ENCODE data around the gene NR2E3. TPM values are rescaled to one million over a fixed set of nuclear protein-coding genes. Genes with fewer than 3 reads are reported as not detected.

NR2E3 gene
- 0.79 TPM for total RNA-seq

- no peak for DNase-seq
These were observed at the start of gene NR2E3 for GRCh38 chr15:71810256-71811035. NR2E3 (plus strand) TSS chr15:71810554; CDS start chr15:71810744, 190 bp downstream.

GRCh38 chr15:71760852-71761251 is 49.5 kb upstream of the NR2E3 start:
- no peak for DNase-seq

DNA sequence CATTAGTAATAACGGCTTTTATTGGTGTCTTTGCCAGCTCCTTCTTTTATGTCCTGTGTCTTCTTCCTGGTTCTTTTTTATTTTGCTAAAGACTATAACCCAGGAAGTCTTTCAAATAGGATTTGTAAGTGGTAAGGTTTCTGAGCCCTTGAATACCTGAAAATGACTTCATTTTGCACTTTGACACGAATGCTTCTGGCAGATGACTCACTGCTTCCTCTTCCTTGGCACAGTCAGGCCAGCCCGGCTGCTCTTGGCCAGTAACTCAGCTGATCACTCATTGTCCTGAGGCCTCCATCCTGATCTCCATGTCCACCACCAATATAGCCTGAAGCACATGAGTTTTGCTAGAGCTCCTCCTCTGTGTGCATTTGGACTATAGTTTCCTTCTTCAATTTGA is 48.7 kb upstream of the NR2E3 start:
- DNase-seq, result no peak

- no peak for DNase-seq
These were observed 42.2 kb upstream of the NR2E3 start for GRCh38 chr15:71768184-71768583.

GRCh38 chr15:71773206-71773859 is 37.0 kb upstream of the NR2E3 start:
- no peak for DNase-seq

- DNase-seq, result no peak
These were observed 34.5 kb upstream of the NR2E3 start for GRCh38 chr15:71775856-71776255.

GRCh38 chr15:71776304-71776703 is 34.0 kb upstream of the NR2E3 start:
- DNase-seq, result no peak

DNA sequence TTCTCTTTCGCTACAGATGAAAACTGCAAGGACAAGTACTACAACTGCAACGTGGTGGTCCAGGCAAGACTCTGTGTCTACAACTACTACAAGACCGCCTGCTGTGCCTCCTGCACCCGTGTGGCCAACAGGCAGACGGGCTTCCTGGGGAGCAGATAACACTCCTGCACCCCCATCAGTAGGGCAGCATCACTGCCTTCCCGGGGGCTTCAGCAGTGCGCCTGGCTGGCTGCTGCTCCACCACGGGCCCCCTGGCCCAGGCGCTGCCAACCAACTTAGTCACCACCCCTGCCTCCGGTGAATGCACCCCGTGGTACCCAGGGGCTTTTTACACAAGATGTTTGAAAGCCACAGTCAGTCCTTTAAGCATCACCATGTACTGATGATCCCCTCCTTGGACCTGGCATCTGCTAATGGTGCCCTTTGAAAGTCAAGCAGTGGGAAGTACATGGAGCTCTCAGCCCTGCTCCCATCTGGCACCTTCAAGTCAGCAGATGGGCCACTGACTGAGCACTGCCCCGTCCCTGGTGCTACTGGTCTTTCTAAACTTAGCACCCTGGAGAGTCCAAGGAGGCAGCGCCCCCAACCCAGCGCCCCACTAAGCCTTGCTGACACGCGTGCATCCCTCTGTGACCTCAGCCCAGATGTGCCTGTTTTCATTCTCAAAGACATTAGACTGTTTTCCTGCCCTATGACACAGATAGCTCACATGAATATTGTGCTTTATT is 33.0 kb upstream of the NR2E3 start:
- no peak for DNase-seq

GRCh38 chr15:71779073-71779797 is 31.1 kb upstream of the NR2E3 start:
- no peak for DNase-seq

- no peak for DNase-seq
These were observed 30.0 kb upstream of the NR2E3 start for GRCh38 chr15:71780115-71780976.

DNA sequence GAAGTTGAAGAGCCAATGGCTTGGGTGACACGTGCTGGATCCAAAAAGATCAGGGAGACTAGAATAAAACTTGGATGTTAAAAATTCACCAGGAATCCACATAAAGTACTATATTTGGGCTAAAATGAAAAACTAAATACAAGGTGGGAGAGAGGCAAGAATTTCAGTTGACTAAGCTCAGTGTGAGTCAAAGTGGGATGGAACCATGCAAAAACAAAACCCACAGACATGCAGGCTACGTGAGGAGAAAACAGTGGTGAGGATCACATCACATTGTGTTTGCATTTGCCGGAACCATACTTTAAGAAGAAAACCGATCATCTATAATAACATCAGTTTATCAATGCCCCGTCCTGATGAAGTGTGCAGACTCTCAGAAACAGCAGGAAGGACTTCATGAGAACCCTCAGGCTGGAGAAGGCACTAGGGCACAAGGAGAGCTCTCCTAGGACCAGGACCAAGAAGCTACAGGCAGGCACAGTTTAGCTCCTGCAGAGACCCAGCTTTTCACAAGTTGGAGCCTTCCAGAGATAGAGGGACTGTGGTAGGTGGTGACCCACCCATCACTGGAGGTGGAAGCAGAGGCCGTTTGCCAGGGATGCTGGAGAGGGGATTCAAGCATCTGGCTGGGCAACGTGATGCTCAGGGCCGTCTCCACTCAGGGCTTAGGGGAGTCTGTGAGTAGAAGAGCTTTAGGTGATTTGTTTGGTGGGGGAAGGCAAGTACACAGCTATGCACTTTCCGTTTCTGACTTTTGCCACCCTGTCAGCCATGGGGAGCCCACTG is 29.0 kb upstream of the NR2E3 start:
- DNase-seq, result no peak

- DNase-seq, result no peak
These were observed 28.4 kb upstream of the NR2E3 start for GRCh38 chr15:71781965-71782265.

DNA sequence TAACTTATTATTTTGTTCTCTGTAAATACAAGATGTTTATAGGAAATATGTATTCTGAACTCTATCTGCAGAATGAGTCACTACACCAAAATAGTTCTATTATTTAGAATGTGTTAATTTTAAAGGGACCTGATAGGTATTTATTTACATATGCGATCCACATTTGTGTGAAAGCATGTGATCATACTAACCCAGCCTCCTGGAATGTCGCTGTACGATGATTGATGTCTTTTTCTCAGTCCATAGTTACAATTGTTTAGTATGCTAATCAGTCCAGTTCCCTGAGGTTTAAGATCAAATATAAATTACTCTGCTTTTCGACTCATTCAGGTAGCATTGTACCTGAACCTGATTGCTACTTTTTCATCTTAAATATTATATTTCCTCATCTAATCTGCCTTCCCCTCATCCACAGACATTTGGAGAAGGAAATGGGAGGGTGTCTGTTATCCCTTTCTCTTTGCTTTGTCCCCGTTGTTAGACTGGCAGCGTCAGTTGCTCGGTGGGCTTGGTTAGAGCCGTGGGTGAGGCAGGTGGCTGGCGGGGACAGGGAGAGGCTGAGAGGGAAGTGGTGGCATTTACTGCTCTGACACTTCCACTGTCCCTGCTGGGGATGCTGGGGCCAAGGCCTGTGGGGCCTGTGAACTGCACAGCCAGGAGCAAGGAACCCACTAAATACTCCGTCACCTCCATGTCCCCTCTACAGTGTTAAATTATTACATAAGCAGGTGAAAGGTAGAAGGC is 27.8 kb upstream of the NR2E3 start:
- DNase-seq, result no peak

- DNase-seq, result no peak
These were observed 25.6 kb upstream of the NR2E3 start for GRCh38 chr15:71784719-71785118.

GRCh38 chr15:71785996-71786395 is 24.4 kb upstream of the NR2E3 start:
- no peak for DNase-seq

GRCh38 chr15:71786673-71787072 is 23.7 kb upstream of the NR2E3 start:
- DNase-seq, result no peak

DNA sequence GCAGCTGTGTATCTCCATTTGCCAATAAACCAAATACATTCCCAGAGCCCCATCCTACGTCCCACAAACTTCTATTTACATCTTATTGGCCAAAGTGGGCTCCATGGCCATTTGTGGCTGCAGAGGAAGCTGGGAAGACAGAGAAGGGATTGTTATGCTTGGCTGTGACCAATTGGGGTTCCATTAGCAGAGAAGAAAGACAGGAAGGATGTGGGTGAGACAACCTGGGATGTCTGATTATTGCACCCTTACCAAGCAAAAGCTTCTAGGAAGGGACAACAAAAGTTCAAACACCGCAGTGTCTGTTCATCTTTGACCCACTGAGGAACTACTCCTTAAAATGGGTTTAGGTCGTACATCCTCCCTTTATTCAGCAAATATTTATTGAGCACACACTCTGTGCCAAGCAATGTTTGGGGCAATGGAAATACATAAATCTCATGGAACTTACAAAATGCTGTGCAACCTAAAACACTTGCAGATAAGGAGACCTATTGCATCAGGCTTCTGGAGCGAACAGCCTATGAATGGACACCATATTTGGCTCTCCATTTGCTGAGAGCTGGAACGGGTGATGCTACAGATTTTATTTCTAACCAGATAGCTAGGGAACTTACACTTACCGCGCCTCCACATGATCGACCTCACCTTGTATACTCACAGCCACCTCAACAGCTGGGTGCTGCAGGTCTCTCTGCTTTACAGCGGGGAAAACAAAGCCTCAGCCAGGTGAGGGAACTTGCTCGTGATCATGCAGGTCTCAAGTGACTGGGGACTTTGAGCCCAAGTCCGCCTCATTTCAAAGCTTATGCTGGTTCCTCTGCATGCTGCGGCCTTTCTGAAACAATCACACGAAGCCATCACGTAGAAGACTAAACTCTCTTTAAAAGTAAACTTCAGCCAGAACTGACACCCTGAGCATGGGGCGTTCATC is 21.4 kb upstream of the NR2E3 start:
- no peak for DNase-seq

GRCh38 chr15:71789616-71790015 is 20.7 kb upstream of the NR2E3 start:
- DNase-seq, result no peak

DNA sequence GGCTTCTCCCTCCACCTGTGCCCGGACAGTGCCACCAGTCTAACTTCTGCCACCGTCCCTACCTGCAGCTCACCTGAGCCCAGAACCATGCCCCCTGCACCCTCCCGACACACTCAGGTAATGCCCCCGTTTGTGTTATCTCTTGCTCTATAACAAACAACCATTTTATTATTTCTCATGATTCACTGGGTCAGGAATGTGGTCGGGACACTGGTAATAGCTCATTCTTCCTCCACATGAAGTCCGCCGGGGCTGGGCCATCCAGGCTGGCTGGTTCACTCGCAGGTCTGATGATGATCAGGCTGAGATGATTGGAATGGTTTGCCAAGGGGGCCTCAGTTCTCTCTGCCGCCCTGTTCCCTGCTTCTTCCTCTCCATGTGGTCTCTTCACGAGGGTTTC is 20.3 kb upstream of the NR2E3 start:
- no peak for DNase-seq
